IPS-18a (cell line): Measurements from ENCODE around the gene HPRT1.
A peak's percentile ranks its signal among the peaks of the same experiment; 100 is the strongest.

Experiments
- H3K27ac ChIP-seq: one replicate; pipeline ENCODE4 v1.5.1; 2013; ENCODE audit warnings: low read length
- H3K27me3 ChIP-seq: one replicate; pipeline ENCODE4 v1.6.1; 2013; ENCODE audit warnings: mild to moderate bottlenecking, low read length; ENCODE audit not compliant: control insufficient read depth, insufficient read depth
- H3K36me3 ChIP-seq: one replicate; pipeline ENCODE4 v1.6.1; 2013; ENCODE audit warnings: low read depth, low read length; ENCODE audit not compliant: control insufficient read depth
- H3K4me1 ChIP-seq: one replicate; pipeline ENCODE4 v1.6.1; 2013; ENCODE audit warnings: low read depth, low read length; ENCODE audit not compliant: control insufficient read depth
- H3K4me3 ChIP-seq: one replicate; pipeline ENCODE4 v1.5.1; 2013; ENCODE audit warnings: low read length
- H3K9ac ChIP-seq: one replicate; pipeline ENCODE4 v1.6.1; 2013; ENCODE audit warnings: mild to moderate bottlenecking, low read length, moderate library complexity
- H3K9me3 ChIP-seq: one replicate; pipeline ENCODE4 v1.6.1; 2013; ENCODE audit warnings: low read depth, low read length; ENCODE audit not compliant: control insufficient read depth

HPRT1 gene, protein sequence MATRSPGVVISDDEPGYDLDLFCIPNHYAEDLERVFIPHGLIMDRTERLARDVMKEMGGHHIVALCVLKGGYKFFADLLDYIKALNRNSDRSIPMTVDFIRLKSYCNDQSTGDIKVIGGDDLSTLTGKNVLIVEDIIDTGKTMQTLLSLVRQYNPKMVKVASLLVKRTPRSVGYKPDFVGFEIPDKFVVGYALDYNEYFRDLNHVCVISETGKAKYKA

DNA sequence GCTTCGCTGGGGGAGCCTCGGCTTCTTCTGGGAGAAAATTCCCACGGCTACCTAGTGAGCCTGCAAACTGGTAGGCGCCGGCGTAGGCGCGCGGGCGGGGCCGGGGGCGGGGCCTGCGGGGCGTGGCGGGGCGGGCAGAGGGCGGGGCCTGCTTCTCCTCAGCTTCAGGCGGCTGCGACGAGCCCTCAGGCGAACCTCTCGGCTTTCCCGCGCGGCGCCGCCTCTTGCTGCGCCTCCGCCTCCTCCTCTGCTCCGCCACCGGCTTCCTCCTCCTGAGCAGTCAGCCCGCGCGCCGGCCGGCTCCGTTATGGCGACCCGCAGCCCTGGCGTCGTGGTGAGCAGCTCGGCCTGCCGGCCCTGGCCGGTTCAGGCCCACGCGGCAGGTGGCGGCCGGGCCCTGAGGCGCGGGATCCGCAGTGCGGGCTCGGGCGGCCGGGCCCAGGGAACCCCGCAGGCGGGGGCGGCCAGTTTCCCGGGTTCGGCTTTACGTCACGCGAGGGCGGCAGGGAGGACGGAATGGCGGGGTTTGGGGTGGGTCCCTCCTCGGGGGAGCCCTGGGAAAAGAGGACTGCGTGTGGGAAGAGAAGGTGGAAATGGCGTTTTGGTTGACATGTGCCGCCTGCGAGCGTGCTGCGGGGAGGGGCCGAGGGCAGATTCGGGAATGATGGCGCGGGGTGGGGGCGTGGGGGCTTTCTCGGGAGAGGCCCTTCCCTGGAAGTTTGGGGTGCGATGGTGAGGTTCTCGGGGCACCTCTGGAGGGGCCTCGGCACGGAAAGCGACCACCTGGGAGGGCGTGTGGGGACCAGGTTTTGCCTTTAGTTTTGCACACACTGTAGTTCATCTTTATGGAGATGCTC lies at the start of gene HPRT1:
TSS of gene HPRT1 (plus strand) at position 161 of the 857 bp plus-strand sequence. CDS start at position 308, 147 bp downstream.
- Histone ChIP-seq H3K9me3 (peaks cover 5% of the 10 kb centered on the region), H3K4me3 (peak within 1 kb of the TSS; percentile 72), H3K36me3 (no peaks in the 10 kb centered on the region), H3K9ac (peak within 1 kb of the TSS; percentile 69), H3K27ac (no peak within 1 kb of the TSS), H3K27me3 (no peaks in the 10 kb centered on the region), H3K4me1 (no peaks in the 10 kb centered on the region)

DNA sequence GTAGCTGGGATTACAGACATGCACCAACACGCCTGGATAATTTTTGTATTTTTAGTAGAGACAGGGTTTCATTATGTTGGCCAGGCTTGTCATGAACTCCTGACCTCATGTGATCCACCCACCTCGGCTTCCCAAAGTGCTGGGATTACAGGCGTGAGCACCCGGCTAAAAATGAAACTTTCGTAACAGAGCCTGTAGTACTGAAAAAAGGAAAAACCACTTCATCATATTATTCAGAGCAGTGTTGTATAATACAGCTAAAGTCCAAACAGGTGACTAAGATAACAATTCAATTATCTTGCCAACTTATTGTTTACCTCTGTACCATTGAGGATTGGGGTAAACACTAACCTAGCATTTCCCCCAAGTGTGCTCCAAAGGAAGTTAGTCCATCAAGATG lies 43.9 kb upstream of the HPRT1 start:
- H3K4me3 ChIP-seq, result no peak overlapping the region
- H3K9me3 ChIP-seq, result peaks cover 13% of the 10 kb centered on the region
- no peak overlapping the region for H3K9ac ChIP-seq
- H3K36me3 ChIP-seq, result peaks cover 37% of the 10 kb centered on the region
- no peaks in the 10 kb centered on the region for H3K4me1 ChIP-seq
- H3K27me3 ChIP-seq, result no peaks in the 10 kb centered on the region
- no peak overlapping the region for H3K27ac ChIP-seq

DNA sequence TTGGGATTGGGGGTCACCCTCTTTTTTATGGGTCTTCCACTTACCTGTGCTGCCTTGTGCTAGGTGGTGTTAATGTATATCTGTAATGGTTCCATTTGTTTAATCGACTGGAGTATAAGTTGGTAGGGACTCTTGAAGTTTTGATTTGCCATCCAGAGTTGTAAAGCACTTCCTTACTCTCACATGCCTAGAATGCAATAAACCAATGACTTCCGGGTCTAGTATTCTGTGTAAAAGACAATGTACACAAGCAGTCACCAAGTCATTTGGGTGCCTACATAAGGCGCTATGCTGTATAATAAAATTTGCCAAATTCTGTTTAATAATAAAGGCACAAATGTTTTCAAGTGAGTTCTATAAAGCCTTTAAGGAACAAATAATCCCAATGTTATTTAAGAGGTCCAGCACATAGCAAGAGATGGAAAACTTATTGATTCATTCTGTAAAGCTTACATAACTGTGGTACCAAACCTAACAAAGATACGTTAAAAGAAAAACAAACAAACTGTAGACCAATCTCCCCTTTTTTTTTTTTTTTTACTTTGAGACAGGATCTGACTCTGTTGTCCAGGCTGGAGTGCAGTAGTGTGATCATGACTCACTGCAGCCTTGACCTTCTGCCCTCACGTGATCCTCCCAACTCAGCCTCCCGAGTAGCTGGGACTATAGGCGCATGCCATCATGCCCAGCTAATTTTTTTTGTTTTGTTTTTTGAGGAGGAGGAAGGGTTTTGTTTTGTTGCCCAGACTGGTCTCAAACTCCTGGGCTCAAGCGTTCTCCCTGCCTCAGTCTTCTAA lies 41.5 kb upstream of the HPRT1 start:
- Histone ChIP-seq H3K4me3 (no peak overlapping the region), H3K27me3 (no peaks in the 10 kb centered on the region), H3K27ac (no peak overlapping the region), H3K36me3 (peaks cover 37% of the 10 kb centered on the region), H3K4me1 (no peaks in the 10 kb centered on the region), H3K9ac (no peak overlapping the region), H3K9me3 (peaks cover 18% of the 10 kb centered on the region)

DNA sequence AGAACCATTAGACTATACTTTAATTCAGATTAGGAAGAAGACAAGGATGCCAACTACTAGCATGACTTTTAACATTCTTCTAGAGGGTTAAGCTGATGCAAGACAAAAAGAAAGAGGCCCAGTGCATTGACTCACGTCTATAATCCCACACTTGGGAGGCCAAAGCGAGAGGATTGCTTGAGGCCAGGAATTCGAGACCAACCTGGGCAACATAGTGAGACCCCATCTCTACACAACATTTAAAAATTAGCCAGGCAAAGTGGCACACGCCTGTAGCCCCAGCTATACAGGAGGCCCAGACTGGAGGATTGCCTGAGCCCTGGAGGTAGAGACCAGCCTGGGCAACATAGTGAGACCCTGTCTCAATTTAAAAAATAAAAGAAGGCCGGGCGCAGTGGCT lies 40.2 kb upstream of the HPRT1 start:
- no peak overlapping the region for H3K4me3 ChIP-seq
- H3K27me3 ChIP-seq, result no peaks in the 10 kb centered on the region
- no peaks in the 10 kb centered on the region for H3K4me1 ChIP-seq
- peaks cover 37% of the 10 kb centered on the region for H3K36me3 ChIP-seq
- no peak overlapping the region for H3K9ac ChIP-seq
- peaks cover 17% of the 10 kb centered on the region for H3K9me3 ChIP-seq
- H3K27ac ChIP-seq, result no peak overlapping the region

DNA sequence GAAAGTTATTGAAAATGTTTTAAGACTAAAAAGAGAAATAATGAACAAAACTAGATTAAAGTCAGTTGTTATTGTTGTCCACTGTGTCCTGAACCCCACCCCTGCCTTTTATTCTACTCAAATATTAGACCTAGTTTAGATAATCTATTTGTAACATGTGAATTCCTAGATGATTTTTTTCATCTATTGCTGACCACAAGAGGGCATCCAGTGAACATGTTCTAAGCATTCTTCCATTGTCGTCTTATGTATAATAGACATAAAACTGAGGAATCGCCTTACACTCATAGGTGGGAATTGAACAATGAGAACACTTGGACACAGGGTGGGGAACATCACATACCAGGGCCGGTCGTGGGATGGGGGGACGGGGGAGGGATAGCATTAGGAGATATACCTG lies 36.4 kb upstream of the HPRT1 start:
- Histone ChIP-seq H3K27ac (no peak overlapping the region), H3K4me1 (no peaks in the 10 kb centered on the region), H3K4me3 (no peak overlapping the region), H3K9ac (no peak overlapping the region), H3K36me3 (peaks cover 22% of the 10 kb centered on the region), H3K9me3 (peaks cover 28% of the 10 kb centered on the region), H3K27me3 (no peaks in the 10 kb centered on the region)

DNA sequence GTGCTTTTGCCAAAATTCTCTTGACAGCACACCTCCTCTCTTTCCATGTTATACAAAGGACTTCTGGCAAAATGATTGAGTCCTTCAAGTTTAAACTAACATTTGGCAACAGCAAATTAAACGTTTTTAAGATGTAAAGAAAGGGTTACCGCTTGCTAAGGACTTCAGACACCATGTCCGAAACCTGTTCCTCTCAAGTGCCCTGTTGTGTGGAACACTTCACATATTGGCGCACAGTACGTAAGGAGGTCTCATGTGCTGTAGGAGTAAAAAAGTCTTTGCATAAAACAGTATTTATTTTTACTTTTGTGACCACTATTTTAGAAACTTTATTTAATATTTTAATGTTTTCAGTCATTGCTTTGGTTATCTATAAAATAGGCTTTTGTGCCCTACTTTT lies 33.7 kb upstream of the HPRT1 start:
- H3K4me3 ChIP-seq, result no peak overlapping the region
- no peak overlapping the region for H3K27ac ChIP-seq
- H3K4me1 ChIP-seq, result no peaks in the 10 kb centered on the region
- H3K9ac ChIP-seq, result no peak overlapping the region
- H3K27me3 ChIP-seq, result no peaks in the 10 kb centered on the region
- H3K9me3 ChIP-seq, result peaks cover 26% of the 10 kb centered on the region
- H3K36me3 ChIP-seq, result peaks cover 23% of the 10 kb centered on the region

DNA sequence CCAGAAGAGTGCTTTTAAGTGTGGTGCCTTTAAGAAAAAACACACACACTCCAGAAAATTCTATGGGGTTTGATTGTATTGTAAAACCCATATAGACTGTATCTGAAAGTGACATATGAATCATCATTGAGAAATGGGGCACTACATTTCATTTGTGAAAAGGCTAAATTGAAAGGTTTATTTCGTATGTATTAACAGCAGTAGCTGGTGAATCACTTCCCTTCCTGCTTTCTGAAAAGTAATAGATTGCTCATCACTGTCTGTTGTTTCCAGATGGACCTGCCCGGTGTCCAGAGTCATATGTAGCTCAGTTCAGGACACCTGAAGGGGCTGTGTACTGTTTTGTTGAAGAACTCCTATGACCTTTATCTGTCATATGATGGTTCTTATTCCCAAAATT lies 28.1 kb upstream of the HPRT1 start:
- Histone ChIP-seq H3K4me1 (no peaks in the 10 kb centered on the region), H3K27me3 (no peaks in the 10 kb centered on the region), H3K27ac (no peak overlapping the region), H3K9me3 (peaks cover 17% of the 10 kb centered on the region), H3K36me3 (peaks cover 9% of the 10 kb centered on the region), H3K4me3 (no peak overlapping the region), H3K9ac (no peak overlapping the region)

DNA sequence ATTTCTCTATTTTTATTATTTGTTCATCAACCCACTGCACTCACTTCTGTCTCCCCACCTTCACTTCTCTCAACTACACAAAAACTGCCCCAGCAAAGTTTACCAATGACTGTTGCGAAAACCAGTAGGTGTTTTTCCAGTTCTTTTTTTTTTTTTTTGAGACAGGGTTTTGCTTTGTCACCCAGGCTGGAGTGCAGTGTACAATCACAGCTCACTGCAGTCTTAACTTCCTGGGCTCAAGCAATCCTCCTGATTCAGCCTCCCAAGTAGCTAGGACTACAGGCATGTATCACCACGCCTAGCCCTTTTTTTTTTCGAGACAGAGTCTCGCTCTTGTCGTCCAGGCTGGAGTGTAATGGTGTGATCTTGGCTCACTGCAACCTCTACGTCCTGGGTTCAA lies 24.1 kb upstream of the HPRT1 start:
- Histone ChIP-seq H3K4me3 (no peak overlapping the region), H3K36me3 (no peaks in the 10 kb centered on the region), H3K9me3 (peaks cover 7% of the 10 kb centered on the region), H3K9ac (no peak overlapping the region), H3K27me3 (no peaks in the 10 kb centered on the region), H3K4me1 (no peaks in the 10 kb centered on the region), H3K27ac (no peak overlapping the region)

DNA sequence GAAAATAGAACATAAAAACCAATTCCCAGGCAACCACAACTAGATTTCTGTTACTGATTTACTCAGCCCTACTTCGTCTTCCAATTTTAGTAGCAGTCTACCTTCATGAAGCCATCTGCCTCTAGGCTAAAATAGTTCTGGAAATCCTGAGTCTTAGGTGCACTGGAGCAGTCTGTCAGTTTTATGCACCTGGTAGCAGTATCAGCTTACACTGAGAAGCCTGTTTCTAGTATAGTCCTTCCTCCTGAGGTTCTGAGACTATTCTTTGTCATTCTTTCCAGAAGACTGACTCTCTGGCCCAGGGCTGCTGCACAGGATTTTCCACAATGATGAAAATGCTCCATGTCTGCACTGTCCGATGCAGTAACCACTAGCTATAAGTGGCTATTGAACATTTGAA lies 16.9 kb upstream of the HPRT1 start:
- no peak overlapping the region for H3K27ac ChIP-seq
- H3K4me1 ChIP-seq, result no peaks in the 10 kb centered on the region
- no peaks in the 10 kb centered on the region for H3K9me3 ChIP-seq
- no peak overlapping the region for H3K4me3 ChIP-seq
- H3K27me3 ChIP-seq, result no peaks in the 10 kb centered on the region
- H3K36me3 ChIP-seq, result no peaks in the 10 kb centered on the region
- H3K9ac ChIP-seq, result no peak overlapping the region

DNA sequence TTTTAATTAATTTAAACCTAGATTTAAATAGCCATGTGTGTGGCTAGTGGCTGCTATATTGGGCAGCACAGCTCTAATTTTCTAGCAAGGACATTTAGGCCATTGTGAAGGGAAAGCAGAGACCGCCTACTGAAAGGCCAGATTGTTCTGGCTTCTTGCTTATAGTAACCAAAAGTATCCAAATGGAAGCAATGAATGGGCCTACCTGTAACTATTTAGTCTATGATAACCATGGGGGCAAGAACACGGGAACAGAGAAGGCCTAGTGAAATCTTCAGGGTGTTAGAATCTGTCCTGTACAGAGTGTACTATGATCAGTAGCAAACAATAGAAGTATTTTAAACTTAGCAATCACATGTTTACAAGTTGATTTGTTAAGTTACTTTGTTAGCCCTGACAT lies 16.5 kb upstream of the HPRT1 start:
- Histone ChIP-seq H3K36me3 (no peaks in the 10 kb centered on the region), H3K27me3 (no peaks in the 10 kb centered on the region), H3K4me1 (no peaks in the 10 kb centered on the region), H3K9ac (no peak overlapping the region), H3K4me3 (no peak overlapping the region), H3K27ac (no peak overlapping the region), H3K9me3 (no peaks in the 10 kb centered on the region)

DNA sequence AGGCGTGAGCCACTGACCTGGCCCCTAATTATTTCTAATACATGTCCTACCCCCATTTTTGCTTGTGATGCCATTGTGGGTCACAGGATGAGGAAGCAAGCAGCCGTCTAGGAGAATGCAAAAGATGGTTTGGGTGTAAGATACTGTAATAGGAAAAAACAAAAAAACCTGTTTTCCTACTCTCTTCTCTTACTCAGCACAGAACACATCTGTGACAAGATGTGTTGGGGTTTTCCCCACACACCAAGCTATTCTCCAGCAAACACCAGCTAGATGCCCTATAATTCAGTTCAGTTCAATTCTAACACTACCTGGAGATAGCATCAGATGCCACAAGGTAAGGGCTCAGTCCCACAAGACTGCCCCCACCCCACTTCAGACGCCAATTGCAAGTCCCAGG lies 15.3 kb upstream of the HPRT1 start:
- Histone ChIP-seq H3K9me3 (no peaks in the 10 kb centered on the region), H3K27ac (no peak overlapping the region), H3K36me3 (no peaks in the 10 kb centered on the region), H3K9ac (no peak overlapping the region), H3K4me1 (no peaks in the 10 kb centered on the region), H3K4me3 (no peak overlapping the region), H3K27me3 (no peaks in the 10 kb centered on the region)
